Endothelial cell (in vitro differentiated cells): Measurements from ENCODE around the gene POLA1. TPM values are rescaled to one million over a fixed set of nuclear protein-coding genes. Genes with fewer than 3 reads are reported as not detected.

Source experiments
- DNase-seq: peaks from one replicate; pipeline ENCODE4 v3.0.0; 2021; ENCODE audit warnings: low spot score
- H3K27ac Mint-ChIP-seq: one replicate; pipeline ENCODE4 v1.8.0; 2021; ENCODE audit warnings: mixed read lengths, inconsistent platforms; ENCODE audit not compliant: unreplicated experiment
- H3K27me3 Mint-ChIP-seq: one replicate; pipeline ENCODE4 v1.8.0; 2021; ENCODE audit warnings: mild to moderate bottlenecking, moderate library complexity, mixed read lengths, inconsistent platforms; ENCODE audit not compliant: unreplicated experiment
- H3K36me3 Mint-ChIP-seq: one replicate; pipeline ENCODE4 v1.8.0; 2021; ENCODE audit warnings: mild to moderate bottlenecking, low read depth, mixed read lengths, inconsistent platforms; ENCODE audit not compliant: unreplicated experiment
- H3K4me1 Mint-ChIP-seq: one replicate; pipeline ENCODE4 v1.8.0; 2021; ENCODE audit warnings: mild to moderate bottlenecking, mixed read lengths, inconsistent platforms; ENCODE audit not compliant: unreplicated experiment
- H3K4me3 Mint-ChIP-seq: one replicate; pipeline ENCODE4 v1.8.0; 2021; ENCODE audit warnings: mild to moderate bottlenecking, mixed read lengths, inconsistent platforms; ENCODE audit not compliant: unreplicated experiment
- H3K9me3 Mint-ChIP-seq: one replicate; pipeline ENCODE4 v1.8.0; 2021; ENCODE audit warnings: mixed read lengths, inconsistent platforms; ENCODE audit not compliant: unreplicated experiment
- total RNA-seq: library from RNA; stranded (reverse); fragmentation: NEBNext Ultra II Directional; extraction: Animal tissue kit (Norgen Biotek cat#: 25700); gene quantifications from one replicate; pipeline ENCODE4 v1.2.1, GENCODE V29; 2021; ENCODE audit not compliant: unreplicated experiment
- TF ChIP-seq, protein P1 (sequence below): fragments of 200-600 bp; sonication (generic); IDR thresholded peaks from one replicate; pipeline ENCODE4 v1.5.0; 2021; ENCODE audit warnings: antibody characterized with exemption; ENCODE audit not compliant: unreplicated experiment

Gene POLA1
- total RNA-seq, 1 donor from 2014 or later, result 12.9 TPM

DNA sequence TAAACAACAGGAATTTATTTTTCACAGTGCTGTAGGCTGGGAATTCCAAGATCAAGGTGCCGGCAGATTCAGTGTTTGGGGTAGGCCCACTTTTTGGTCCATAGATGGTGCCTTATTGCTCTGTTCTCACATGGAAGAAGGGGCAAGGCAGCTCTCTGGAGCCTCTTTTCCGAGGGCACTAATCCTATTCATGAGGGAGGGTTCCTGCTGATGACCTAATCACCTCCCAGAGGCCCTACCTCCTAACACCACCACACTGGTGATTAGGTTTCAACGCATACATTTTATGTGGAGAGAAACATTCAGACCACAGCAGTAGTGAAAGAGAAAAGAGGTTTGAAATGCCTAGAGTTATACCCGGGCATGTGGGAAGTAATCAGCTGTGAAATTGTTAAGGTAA is 1.4 kb upstream of the POLA1 start:
- Mint-ChIP-seq H3K36me3 (no peaks in the 10 kb centered on the region), H3K9me3 (no peaks in the 10 kb centered on the region), H3K27me3 (peaks cover 2% of the 10 kb centered on the region), H3K4me3 (no peak overlapping the region), H3K4me1 (no peaks in the 10 kb centered on the region), H3K27ac (no peak overlapping the region)
- TF ChIP-seq, protein P1, sequence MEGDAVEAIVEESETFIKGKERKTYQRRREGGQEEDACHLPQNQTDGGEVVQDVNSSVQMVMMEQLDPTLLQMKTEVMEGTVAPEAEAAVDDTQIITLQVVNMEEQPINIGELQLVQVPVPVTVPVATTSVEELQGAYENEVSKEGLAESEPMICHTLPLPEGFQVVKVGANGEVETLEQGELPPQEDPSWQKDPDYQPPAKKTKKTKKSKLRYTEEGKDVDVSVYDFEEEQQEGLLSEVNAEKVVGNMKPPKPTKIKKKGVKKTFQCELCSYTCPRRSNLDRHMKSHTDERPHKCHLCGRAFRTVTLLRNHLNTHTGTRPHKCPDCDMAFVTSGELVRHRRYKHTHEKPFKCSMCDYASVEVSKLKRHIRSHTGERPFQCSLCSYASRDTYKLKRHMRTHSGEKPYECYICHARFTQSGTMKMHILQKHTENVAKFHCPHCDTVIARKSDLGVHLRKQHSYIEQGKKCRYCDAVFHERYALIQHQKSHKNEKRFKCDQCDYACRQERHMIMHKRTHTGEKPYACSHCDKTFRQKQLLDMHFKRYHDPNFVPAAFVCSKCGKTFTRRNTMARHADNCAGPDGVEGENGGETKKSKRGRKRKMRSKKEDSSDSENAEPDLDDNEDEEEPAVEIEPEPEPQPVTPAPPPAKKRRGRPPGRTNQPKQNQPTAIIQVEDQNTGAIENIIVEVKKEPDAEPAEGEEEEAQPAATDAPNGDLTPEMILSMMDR, result no peak
- DNase-seq, result no peak

DNA sequence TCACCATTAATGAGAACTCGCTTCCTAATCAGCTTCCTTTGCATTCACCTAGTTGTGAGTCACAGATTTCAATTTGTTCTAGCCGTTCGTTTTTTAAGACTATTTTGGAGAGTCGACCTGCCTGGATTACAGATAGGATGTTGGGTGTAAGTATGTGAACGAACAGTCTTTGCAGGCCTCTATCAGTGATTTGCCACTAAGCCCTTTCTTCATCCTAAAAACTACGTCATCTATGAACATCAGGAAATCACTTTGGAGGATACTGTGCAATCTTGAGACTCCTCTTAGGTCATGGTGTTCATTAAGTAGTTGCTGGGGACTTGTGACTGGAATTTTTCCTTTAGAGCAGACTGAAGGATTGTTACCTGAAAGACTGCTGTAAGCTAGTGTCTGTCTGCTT is 1.1 kb downstream of the POLA1 start:
- Mint-ChIP-seq H3K4me3 (peak overlapping the region; percentile 90), H3K27ac (no peak overlapping the region), H3K9me3 (no peaks in the 10 kb centered on the region), H3K36me3 (no peaks in the 10 kb centered on the region), H3K27me3 (peaks cover 2% of the 10 kb centered on the region), H3K4me1 (no peaks in the 10 kb centered on the region)
- TF ChIP-seq, protein P1, result no peak
- no peak for DNase-seq

DNA sequence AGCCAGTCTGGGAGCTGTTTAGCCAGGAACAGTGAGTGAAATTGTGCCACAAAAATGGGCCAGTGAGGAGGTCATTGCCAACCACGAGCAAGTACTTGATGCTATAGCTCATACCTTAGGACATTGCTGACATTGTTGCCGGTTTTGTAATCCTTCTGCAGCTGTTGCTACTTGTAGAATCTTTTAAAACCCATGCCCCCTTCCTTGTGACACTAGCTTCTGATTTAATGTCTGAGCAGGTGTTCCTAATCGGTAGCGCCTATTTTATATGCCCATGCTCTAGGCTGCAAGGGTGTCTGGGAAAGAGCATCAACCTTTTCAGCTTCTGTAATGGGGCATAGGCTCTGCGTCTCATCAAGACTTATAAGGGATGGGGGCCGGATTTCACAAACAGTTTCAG is 2.6 kb downstream of the POLA1 start:
- Mint-ChIP-seq H3K4me1 (no peaks in the 10 kb centered on the region), H3K36me3 (no peaks in the 10 kb centered on the region), H3K4me3 (no peak overlapping the region), H3K9me3 (no peaks in the 10 kb centered on the region), H3K27ac (no peak overlapping the region), H3K27me3 (peaks cover 2% of the 10 kb centered on the region)
- no peak for DNase-seq
- TF ChIP-seq, protein P1, result no peak

DNA sequence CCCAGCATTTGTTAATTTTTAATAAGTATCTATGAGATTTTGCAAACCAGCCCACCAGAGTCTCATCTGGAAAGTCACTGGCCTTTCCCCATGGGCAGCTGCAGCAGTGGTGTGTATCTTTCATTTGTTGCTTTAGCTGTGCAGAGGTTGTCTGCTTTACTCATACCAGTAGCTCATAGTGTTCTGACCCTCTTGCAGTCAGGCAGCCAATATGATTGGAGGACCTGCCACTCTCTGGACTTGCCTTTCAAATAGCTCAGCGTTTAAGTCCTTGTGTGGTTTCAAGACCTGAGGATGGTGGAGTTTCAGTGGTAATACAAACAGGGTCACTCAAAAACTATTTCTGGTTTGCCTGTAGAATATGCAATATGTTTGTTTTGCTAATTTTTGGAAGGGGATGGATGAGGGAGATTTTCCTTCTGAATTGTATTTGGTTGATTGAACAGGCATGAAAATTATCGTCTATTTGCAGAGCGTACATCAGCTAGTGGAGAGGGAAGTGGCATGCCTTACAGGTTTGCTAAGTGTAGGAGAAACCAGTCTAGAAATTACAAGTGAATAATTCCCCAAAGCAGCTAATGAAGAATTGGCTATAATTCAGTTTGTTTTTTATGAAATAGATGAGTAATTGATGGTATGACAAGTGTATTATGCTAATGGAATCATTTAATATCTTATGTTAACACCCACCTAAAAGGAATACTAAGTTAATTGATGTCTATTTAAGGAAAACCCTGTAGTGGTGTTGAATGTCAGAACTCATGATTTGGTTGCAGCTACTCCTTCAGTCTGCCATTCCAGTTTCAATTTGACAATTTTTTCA is 8.9 kb downstream of the POLA1 start:
- Mint-ChIP-seq H3K4me3 (no peak overlapping the region), H3K4me1 (no peaks in the 10 kb centered on the region), H3K27me3 (no peaks in the 10 kb centered on the region), H3K36me3 (peaks cover 5% of the 10 kb centered on the region), H3K9me3 (no peaks in the 10 kb centered on the region), H3K27ac (no peak overlapping the region)
- no peak for DNase-seq
- TF ChIP-seq, protein P1, result no peak

DNA sequence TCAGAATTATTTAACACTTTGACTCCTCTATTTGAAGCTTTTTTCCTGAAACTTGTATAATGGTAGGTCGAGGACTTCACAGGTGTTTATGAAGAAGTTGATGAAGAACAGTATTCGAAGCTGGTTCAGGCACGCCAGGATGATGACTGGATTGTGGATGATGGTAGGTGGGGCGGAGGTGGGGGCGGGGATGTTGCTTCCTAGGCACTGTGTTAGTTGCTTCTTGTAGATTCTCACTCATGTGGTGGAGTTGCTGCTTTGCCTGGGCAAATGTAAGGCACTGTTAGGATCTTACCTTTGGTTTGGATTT is 9.4 kb downstream of the POLA1 start:
- no peak overlapping the region for H3K4me3 Mint-ChIP-seq
- TF ChIP-seq, protein P1, result no peak
- H3K9me3 Mint-ChIP-seq, result no peaks in the 10 kb centered on the region
- H3K27me3 Mint-ChIP-seq, result no peaks in the 10 kb centered on the region
- peaks cover 5% of the 10 kb centered on the region for H3K36me3 Mint-ChIP-seq
- no peak for DNase-seq
- H3K4me1 Mint-ChIP-seq, result no peaks in the 10 kb centered on the region
- H3K27ac Mint-ChIP-seq, result no peak overlapping the region
